A673 (cell line): ENCODE measurements around the gene RMRP.

Source experiments
- EZH2 ChIP-seq: fragments of 200-600 bp; sonication (generic); IDR thresholded peaks from 2 replicates; pipeline ENCODE4 v1.6.1; 2017; ENCODE audit warnings: borderline replicate concordance, low read depth, mild to moderate bottlenecking, mixed read lengths, antibody characterized with exemption, low read length; ENCODE audit not compliant: poor library complexity, severe bottlenecking
- TF ChIP-seq, protein P1 (sequence below): fragments of 300-800, 200-600 bp; sonication (generic); conservative IDR thresholded peaks from 2 replicates; pipeline ENCODE4 v1.5.1; 2017; ENCODE audit warnings: low read depth, mild to moderate bottlenecking, antibody characterized with exemption, low read length, moderate library complexity, mixed read lengths

DNA sequence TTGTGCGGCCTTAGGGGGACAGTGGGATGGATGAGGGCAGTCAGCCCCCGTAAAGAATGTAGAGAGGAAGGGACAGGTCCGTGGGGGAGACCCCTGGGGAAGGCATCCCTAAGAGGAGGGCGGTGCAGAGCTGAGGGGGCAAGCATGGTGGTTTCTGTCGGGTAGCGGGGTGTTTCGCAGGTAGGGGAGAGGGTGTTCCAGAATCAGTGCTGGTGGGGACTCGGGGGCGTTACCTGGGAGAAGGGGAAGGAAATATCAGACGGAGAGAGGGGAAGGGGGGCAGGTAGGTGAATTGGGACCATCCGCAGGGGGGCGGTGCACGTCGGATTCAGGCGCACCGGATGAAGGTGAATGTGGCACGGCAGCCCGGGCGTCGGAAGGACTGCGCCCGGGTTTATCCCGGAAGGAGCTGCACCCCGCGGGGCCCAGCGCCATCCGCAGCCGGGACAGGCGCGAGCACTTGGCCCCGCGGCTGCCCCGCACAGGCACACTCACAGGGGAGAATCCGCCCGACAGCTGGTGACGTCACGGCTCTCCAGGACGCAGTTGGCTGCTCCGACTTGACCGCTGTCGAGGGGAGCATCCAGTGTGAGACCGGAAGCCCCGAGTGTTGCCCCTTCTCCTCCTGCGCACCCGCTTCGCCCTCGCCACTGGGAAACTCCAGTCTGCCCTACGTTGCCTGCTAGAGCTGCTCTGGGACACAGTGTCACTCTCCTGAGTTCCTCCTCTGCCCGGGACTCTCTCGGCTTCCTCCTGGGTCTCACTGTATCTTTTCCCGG is 40.9 kb downstream of the RMRP start:
- TF ChIP-seq, protein P1, sequence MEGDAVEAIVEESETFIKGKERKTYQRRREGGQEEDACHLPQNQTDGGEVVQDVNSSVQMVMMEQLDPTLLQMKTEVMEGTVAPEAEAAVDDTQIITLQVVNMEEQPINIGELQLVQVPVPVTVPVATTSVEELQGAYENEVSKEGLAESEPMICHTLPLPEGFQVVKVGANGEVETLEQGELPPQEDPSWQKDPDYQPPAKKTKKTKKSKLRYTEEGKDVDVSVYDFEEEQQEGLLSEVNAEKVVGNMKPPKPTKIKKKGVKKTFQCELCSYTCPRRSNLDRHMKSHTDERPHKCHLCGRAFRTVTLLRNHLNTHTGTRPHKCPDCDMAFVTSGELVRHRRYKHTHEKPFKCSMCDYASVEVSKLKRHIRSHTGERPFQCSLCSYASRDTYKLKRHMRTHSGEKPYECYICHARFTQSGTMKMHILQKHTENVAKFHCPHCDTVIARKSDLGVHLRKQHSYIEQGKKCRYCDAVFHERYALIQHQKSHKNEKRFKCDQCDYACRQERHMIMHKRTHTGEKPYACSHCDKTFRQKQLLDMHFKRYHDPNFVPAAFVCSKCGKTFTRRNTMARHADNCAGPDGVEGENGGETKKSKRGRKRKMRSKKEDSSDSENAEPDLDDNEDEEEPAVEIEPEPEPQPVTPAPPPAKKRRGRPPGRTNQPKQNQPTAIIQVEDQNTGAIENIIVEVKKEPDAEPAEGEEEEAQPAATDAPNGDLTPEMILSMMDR, result no peak
- no peak for TF ChIP-seq EZH2
